Suprapubic skin (tissue), 3 donors: ENCODE results near the gene C12orf42.

Experiments
- EP300 ChIP-seq: sonication (generic); formaldehyde crosslinking; IDR thresholded peaks from one replicate; pipeline ENCODE4 v1.6.1; 2017; ENCODE audit warnings: antibody characterized with exemption
- POLR2A ChIP-seq, 2 donors: fragments of 450-650 bp; IDR thresholded peaks; one replicate each; pipeline ENCODE4 v1.6.1; 2017; ENCODE audit warnings: antibody characterized with exemption in 2 of 2, mild to moderate bottlenecking in 2 of 2, moderate library complexity in 2 of 2
- TF ChIP-seq, protein P1 (sequence below), 2 donors: fragments of 200-600 bp in 1 of 2; fragments of 450-650 bp in 1 of 2; sonication (generic) in 1 of 2; IDR thresholded peaks; one replicate each; pipeline ENCODE4 v1.5.1; 2016 to 2019; ENCODE audit warnings: antibody characterized with exemption in 2 of 2, mild to moderate bottlenecking in 1 of 2, moderate library complexity in 1 of 2

DNA sequence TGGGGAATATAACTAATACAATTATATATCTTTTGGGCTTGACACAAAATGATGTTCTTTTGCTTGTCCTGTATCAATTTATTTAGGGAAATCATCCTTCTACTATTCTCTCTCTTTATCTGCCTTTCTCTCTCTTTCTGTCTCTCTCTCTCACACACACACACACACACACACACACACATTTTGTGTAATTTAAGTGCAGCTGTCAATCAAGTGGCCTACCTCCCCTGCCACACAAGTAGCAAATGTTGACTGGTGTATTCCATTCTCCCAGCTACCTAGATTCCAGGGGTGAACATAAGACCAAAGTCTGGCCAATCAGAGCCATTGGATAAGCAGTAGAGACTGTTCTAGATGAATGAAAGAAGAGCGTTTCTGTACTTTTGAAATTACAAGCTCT is 127.6 kb downstream of the C12orf42 start:
- TF ChIP-seq, protein P1, sequence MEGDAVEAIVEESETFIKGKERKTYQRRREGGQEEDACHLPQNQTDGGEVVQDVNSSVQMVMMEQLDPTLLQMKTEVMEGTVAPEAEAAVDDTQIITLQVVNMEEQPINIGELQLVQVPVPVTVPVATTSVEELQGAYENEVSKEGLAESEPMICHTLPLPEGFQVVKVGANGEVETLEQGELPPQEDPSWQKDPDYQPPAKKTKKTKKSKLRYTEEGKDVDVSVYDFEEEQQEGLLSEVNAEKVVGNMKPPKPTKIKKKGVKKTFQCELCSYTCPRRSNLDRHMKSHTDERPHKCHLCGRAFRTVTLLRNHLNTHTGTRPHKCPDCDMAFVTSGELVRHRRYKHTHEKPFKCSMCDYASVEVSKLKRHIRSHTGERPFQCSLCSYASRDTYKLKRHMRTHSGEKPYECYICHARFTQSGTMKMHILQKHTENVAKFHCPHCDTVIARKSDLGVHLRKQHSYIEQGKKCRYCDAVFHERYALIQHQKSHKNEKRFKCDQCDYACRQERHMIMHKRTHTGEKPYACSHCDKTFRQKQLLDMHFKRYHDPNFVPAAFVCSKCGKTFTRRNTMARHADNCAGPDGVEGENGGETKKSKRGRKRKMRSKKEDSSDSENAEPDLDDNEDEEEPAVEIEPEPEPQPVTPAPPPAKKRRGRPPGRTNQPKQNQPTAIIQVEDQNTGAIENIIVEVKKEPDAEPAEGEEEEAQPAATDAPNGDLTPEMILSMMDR (IDR thresholded peaks at IDR 0.05): no peak
- no peak for TF ChIP-seq POLR2A (IDR thresholded peaks at IDR 0.05)
- TF ChIP-seq EP300: no peak
